ENCODE results near the gene VTI1A.

DNA sequence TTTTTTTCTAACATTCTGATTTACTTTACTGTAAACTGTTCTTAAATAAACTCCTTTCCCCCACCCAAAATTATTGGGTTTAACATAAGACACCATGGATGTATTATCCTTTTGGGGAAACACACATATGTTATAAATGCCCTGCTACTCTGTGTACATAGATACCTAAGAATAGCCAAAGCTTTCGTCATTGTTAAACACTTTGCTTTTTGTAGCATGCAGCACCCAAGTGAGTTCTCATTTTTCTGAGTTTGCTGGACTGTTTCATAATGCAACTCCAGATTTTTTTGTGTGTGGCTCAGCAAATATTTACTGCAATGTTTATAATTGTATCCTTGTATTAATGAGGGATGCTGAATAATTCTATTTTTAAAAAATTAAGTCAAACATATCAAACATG, 86.9 kb downstream of the VTI1A start:
- no peak for TF ChIP-seq EZH2 (IDR thresholded peaks at IDR 0.05)
- no peak for TF ChIP-seq POLR2AphosphoS5 (IDR thresholded peaks at IDR 0.05; ENCODE audit: borderline replicate concordance, low read depth, low read length)
- TF ChIP-seq FOXP2 (optimal IDR thresholded peaks at IDR 0.05; ENCODE audit: control extremely low read depth, extremely low read length, insufficient read depth) = no peak

Data from SK-N-MC (cell line).